ENCODE measurements around the gene RAPGEF2.

GRCh38 chr4:159185591-159186023 lies 82.7 kb downstream of the RAPGEF2 start:
- TF ChIP-seq EZH2phosphoT487 (IDR thresholded peaks at IDR 0.05; ENCODE audit: borderline replicate concordance, low read length) (no peak), CTCF (IDR thresholded peaks at IDR 0.05; ENCODE audit: low read depth, low read length, poor library complexity, severe bottlenecking) (no peak)
